HG02884 (cell line): ENCODE results near the gene NEURL1.
"Not testable (repeated sequence)": the region's sequence is repeated elsewhere in the genome, so short reads cannot be mapped to it uniquely, and the experiment has no call there.

Experiments used
- ATAC-seq: cut with Tn5 transposase; IDR thresholded peaks from one replicate; pipeline ENCODE4 v1.9.1; 2021; ENCODE audit warnings: mild to moderate bottlenecking, moderate library complexity; ENCODE audit not compliant: unreplicated experiment

NEURL1 gene

DNA sequence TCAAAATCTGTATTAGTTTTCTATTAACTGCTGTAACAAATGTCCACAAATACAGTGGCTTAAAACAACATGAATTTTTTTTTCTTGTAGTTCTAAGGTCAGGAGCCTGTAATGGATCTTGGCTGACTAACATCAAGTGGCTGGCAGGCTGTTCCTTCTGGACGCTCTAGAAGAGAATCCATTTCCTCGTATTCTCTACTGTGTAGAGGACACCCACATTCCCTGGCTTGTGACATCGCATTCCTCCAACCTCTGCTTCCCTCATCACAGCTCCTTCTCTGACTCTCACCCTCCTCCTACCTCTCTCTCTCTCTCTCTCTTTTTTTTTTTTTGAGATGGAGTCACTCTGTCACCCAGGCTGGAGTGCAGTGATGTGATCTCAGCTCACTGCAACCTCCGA lies 30.0 kb upstream of the NEURL1 start:
- no peak for ATAC-seq

DNA sequence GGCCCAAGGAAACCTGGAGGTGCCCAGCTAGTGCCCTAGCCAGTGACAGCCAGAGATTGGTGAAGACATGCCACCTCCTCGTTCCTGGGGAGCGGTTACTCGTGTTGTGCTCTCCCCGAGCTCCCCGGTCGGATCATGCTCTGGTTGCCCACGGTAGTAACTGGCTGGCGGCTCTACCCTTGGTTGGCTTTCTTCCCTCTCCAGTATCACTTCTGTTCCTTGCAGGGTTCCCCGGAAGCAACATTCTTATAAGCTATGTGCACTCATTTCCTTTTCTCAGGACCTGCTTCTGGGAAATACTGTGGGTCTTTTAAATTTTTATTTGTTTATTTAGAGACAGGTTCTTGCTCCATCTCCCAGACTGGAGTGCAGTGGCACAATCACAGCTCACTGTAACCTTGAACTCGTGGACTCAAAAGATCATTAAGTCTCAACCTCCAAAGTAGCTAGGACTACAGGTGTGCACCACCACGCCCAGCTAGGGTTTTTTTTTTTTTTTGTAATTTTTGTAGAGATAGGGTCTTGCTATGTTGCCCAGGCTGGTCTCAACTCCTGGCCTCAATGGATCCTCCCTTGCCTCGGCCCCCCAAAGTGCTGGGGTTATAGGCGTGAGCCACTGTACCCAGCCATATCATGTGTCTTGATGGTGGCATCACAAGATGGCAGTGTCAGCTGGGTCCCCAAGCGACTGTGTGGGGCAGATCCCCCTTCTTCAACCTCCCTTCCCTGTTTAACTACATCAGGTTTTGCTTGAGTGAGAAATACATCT lies 27.9 kb upstream of the NEURL1 start:
- no peak for ATAC-seq

DNA sequence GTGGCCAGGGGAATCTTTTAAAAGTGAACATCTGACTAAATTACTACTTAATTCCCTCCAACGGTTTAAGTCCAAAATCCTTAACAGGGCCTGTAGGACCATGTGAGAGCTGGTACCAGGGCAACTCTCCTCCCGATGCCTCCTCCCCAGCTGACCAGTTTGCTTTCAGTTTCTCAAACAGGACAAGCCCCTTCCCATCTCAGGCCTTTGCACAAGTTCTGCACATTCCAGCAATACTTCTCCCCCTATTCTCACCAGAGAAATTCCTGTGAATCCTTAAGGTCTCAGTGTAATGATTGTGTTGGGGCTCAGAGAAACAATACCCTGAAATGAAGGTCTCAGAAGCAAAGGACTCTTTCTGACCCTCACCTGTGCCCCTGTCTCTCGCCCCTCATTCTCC lies 26.8 kb upstream of the NEURL1 start:
- no peak for ATAC-seq

DNA sequence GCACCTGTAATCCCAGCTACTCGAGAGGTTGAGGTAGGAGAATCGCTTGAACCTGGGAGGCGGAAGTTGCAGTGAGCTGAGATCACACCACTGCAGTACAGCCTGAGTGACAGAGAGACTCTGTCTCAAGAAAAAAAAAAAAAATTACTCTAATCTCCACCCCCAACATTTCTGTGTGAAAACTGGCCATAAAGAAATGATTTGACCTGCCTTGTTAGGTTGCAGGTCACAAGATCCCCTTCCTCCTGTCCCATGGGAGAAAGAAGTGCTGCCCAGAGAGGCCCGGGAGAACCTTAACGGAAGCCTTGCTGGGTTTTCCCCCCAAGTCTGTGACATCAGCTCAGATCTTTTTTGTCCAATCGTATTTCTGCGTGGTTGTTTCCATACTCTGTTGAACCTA lies 26.1 kb upstream of the NEURL1 start:
- ATAC-seq = no peak

DNA sequence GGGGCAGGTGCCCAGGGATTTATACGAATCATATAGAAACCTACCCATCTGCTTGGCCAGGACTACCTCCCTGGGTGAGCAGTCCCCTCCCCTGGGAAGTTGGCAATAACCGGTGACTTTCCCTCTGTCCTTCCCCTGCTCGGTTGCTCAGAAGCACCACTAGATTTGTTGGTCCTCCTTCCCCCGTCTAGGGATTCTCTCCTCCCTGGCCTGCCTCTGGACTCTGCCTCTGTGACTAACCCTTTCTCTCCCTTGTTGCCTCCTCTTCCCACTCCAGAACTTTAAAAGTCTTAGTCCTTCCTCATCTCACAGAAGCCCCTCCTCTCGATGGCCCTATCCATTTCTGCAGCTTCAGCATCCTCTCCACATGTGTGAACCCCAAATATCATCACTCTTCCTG lies 24.3 kb upstream of the NEURL1 start:
- no peak for ATAC-seq

DNA sequence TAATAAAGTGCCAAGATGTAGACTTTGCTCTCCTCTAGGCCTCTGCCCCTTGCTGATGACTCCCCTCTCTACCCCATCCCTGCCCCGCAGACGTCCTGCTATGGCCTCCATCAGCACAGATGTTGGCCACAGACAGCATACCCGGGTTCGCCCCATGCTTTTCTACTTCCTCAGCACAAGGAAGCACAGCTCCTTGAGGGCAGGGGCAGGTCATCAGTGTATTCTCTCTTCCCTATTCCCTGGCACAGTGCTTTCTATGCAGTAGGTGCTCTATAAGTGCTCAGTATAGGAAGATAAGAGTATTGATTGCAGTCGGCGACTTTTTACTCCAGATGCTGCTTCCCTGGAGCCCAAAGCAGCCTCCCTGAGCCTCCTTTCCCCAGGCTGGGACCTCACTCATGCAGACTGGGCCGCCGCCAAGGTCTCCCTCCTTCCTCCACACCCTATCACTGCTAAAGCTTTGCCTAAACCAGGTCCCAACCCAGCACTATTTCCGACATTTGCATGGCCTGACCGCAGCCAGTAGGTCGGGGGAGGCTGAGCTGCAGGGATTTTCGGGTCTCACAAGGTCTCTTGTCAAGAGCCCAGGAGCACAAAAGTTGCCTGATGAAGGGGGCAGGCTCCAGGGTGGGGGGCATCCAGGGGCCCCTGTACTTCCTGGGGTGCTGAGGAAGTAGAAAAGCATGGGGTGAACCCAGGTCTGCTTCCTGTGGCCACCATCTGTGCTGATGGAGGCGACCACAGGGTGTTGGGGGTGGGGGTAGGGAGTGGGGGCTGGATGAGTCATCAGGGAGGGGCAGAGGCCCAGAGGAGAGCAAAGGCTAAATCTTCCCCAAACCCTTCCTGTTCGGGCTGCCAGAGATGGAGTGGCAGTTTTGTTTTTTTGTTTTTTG lies 22.5 kb upstream of the NEURL1 start:
- ATAC-seq = peak; percentile 69

DNA sequence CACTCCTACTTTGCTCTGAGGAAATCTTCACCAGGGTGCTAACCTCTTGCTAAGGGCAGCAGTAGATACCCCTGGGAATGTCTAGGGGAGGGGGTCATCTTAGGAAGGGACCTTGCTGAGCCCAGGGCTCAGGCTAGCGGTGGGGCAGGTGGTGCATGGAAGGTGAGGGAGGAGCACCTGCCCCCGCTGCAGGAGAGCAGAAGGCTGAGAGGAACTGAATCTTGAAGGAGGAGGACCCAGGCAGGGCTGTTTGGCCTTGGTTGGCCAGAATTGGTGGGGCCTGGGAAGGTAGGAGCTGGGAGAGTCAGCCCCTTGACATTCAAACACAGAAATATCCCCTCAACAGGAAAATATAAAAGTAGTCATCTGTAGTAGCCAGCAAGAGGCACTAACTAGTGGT lies 21.5 kb upstream of the NEURL1 start:
- no peak for ATAC-seq

DNA sequence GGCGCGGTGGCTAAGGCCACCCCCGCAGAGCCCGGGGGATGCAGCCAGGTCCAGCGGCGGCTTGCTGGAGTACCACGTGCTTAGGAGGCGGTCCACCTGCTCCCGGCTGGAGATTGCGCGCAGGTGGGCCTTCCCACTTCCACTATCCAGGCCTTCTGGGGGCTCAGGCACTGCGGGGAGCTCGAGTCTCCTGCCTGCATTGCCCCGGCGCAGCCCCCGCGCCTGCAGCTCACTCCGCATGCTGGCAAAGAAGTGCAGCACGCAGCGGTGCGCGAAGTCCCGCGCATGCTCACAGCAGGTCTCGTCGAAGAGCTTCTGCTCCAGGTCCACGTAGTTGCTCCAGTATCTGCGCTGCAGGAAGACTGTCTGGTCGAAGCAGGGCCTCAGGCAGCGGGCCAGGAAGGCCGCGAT lies 20.2 kb upstream of the NEURL1 start:
- no peak for ATAC-seq

DNA sequence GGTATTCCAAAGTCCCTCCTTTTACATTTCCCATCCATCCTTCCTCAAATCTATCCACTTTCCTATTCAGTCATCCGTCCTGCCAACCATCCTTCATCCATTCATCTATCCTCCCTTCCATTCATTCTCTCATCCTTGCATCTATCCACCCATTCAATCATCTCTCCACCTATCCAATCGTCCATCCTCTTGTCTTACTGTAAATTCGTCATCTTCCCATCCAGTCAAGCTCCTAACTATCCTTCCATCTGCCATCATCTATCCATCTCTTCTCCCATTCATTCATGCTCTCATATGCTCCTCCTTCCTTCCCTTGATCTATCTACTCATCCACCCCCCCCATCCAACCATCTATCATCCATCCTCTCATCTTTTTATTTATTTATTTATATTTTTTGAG lies 19.4 kb upstream of the NEURL1 start:
- ATAC-seq = no peak

DNA sequence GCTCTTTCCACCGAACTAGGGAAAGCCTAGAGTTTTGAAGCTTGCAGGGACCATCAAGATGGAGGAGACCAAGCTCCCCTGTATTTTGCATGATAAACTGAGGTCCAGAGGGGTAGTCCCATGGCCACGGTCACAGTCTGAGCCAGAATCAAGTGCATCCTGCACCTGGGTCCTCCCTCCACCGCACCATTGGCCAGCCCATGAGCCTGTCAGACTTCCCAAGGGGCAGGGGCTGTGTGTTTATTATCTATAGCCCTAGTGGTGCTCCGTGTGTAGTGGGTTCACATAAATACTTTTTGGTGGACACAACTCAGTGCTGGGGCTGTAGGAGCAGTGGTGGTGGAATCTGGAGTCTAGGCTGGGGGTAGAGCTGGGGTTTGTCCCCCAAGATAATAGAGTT lies 18.1 kb upstream of the NEURL1 start:
- ATAC-seq = no peak

DNA sequence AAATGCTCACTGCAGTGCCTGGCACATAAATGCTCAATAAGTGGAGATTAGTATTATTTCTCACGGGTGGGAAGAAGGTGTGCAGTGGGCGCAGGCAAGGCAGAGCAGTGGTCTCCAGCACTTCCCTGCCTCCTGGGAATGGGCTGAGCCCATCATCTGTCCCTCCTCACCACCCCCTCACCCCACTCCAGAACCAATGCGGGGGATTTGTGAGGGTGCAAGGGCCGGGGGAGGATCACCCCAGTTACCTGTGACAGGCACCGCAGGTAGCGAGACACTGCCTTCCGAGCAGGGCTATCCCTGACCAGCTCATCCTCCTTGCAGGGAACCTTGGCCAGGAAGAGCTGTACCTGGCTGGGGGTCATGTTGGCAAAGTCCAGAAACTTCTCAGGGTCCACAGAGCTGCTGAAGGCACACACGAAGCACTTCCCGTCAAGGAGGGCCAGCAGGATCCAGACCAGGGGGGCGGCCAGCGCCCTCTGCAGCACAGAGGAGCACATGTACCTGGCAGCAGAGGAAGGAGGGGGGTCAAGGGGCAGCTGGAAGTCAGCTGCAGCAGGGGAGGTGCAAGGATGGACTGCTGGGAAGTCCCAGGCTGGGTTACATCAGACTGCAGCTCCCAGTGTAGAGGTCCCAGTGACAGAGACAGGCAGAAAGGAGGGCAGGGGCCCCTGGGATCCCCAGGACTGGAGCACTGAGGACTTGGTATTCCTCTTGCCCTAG lies 17.3 kb upstream of the NEURL1 start:
- no peak for ATAC-seq

DNA sequence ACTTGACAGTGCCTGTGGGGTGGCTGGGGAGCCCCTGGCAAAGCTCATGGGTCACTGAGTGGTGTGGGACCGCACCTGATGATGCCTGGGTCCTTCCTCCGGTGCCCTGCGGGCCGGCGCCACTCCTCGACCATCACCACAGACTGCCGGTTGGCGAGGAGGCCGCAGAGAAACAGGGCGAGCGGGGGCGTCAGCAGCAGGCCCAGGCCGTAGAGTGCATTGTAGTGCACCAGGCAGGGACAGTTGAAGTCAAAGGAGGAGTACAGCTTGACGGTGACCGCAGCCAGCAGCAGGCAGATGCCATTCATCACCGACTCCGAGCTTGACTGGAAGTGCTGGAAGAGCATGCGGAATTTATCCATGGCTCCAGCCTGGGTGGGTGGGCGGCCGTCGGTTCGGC lies 14.8 kb upstream of the NEURL1 start:
- ATAC-seq = no peak

DNA sequence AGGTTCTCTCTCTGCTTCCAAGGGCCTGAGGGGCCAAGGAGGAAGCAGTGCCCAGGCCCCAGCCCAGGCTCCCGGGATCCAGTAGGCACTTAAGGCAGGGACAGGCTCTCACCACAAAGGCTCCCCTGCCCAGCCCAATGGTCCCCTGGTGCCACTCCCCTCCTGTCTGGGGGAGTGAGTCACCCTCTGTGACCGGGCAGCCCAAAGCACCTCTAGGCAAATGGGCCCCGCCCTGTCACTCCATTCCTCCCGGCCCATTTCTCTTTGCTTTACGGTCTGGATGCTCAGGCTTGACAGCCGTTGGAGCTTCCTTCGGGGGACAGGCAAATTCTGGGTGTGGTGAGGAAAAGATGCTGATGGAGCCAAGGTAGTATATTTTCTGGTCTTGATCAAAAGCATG lies 14.4 kb upstream of the NEURL1 start, which contains the start of gene CALHM3:
Gene CALHM3, minus strand, starts transcription at position 106 of the 400 bp plus-strand sequence. CDS start 208 bp downstream, outside the sequence.
- no peak for ATAC-seq

DNA sequence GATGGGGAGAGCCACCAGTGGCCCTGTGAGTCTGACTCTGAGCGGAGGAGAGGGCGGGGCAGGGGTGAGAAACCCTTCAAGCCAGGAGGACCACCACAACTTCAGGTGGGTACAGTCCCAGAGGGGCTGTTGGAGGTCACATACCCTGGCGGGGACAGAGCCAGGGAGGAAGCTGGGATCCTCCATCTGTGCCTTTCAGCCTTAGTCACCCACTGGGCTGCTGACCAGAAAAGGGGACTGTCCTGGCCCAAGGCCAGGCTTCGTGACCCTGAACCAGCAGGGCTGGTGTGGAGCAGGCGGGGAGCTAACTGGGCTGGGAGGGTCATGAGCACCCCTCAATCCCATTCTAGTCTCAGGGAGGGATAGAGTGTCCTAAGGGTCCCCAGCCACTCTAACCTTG lies 13.0 kb upstream of the NEURL1 start:
- ATAC-seq = no peak

DNA sequence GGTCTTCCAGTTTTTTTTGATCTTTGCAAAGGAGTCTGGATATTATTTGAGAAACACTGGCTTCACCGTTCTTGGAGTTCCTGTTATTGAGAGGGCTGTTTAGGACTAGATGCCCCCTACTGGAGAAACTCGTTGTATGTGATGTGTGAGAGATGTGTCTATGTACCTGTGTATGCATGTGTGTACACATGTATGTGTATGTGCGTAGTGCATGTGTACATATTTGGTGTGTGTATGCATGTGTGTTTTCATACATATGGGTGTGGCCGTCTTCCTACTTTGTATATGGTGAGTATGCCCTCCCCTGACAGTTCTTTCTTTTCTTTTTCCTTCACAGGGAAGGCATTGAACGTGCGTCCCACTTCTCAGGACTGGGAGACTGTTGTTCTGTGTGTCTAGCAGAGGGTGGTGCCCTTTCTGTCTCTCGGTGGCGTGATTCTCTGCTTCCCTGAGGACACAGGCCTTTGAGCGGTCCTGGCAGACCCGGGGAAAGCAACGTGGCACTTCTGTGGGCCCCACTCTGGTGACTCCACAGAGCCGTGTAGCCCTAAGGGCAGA lies 11.5 kb upstream of the NEURL1 start:
- ATAC-seq = no peak

DNA sequence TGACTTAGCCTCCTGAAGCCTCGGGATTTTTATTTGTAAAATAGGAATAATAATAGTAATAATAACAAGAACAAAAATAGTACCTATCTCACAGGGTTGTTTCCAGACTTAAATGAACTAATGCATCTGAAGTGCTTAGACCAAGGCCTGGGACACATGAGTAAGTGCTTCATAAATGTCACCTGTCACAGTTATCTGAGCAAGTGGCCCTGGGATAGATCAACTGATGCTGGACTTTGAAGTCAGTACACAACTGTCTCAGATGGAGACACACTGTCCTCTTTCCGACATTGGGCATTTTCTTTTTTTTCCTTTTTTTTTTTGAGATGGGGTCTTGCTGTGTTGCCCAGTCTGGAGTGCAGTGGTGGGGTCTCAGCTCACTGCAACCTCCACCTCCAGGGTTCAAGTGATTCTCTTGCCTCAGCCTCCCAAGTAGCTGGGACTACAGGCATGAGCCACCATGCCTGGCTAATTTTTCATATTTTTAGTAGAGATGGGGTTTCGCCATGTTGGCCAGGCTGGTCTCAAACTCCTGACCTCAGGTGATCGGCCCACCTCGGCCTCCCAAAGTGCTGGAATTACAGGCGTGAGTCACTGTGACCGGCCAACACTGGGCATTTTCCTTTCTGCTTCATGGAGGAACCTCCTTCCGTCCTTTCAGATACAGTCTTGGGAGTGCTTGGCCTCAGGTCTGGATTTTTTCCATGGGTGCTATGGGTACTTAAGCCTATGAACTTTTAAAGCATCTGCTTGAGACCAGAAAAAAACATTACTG lies 6.7 kb upstream of the NEURL1 start:
- not testable (repeated sequence) for ATAC-seq

DNA sequence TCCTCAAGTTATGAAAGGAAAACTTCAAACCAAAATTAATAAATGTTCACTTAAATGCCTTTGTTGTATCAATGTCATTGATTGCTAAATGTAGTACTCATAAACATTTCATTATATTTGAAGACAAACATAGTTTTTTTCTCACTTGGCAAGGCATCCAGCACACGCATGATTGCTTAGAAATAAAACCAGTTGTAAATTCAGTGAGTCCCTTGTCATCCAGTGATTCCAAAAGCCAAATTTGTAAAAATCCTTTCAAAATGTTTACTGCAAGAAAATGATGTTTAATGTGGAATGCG lies 6.1 kb upstream of the NEURL1 start:
- ATAC-seq = no peak

DNA sequence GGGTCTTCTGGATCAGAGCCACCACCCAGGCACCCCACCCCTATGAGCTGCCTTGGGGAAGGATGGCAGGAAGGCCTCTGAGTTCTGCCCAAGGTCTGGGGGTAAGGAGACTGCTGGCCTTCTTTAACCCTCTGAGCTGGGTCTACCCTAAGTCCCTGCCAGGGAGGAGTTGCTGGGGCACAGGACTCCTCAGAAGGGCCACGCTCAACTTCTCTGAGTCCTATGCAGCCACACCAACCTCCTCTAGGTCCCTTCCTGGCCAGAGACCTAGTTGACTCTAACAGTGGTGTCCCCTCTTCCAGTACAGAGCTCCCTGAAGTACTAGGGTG lies 2.6 kb upstream of the NEURL1 start:
- no peak for ATAC-seq

DNA sequence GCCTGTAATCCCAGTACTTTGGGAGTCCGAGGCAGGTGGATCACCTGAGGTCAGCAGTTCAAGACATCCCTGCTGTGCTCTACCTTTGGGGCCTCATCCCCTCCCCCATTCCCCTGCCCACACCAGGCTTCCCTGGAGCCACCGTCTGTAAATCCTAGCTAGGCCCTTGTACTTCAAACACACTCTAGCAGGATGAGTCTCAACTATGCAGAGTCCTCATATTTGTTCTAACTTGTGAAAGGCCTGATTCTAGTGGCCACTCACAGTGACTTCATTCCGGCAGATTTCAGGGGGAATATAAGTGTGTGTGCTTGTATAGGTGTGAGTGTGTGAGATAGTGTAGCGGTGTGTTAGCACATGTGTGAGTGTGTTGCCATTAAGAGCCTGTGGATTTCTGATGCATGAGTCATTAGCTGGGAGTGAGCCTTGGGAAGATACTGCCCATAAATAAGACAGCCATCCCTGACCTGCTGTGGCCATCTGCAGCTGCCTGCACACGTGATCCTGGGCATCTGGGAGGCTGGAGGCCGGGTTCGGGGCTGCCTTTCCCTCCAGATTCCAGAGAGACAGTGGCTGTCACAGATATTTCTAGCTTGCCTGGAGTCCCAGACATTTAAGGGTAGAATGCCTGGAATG lies 1.7 kb upstream of the NEURL1 start:
- no peak for ATAC-seq

DNA sequence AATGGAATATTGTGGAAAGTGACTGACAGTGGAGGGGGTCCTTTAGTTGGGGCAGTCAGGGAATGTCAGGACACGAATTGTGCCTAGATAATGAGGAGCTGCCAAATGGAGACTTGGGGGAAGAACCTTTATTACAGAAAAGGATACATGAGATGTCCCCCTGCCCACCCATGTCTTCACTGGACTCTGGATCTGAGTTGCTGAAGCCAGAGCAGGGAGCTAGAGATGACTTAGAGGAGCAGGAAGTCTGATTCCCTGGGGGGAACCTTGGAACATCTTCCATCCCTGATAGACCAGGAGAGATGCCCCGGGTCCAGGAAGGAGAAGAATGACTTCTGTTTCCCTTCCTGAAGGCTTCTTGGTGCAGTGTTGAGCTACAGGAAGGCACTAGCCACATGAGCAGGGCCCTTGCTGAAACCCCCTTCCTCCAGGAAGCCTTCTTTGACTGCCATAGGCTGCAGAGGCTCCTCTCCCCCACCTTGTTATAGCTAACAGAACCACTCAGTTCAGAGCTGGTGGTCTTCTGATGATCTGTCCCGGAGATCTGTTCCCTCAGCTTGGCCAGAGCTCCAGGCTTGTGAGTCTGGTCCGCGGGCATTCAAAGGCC lies 747 bp upstream of the NEURL1 start:
- ATAC-seq = no peak
